HCT116 (cell line): ENCODE results near the gene MAP2K6. TPM values are rescaled to one million over a fixed set of nuclear protein-coding genes. Genes with fewer than 3 reads are reported as not detected.

ENCODE experiments used
- ATAC-seq: fragments of 200-7000 bp; cut with Tn5 transposase; 2 replicates; pipeline ENCODE4 v1.9.1; 2020; ENCODE audit warnings: mild to moderate bottlenecking, moderate library complexity
- BruUV-seq: library from RNA; stranded (reverse); fragments of 400-500 nt; replicated peaks from 2 replicates; lab custom pipeline; 2021; lab: Mats Ljungman, UMichigan
- CTCF ChIA-PET: fragments of 300-600 bp; sonication (Branson Sonifier 250); formaldehyde crosslinking; loops from one replicate; lab custom pipeline; 2021; ENCODE audit warnings: antibody characterized with exemption; lab: Charles Lee
- POLR2A ChIA-PET: fragments of 300-600, 350-600 bp; sonication (Branson Sonifier 250); formaldehyde crosslinking; loops from one replicate; lab custom pipeline; 2021; ENCODE audit warnings: antibody characterized with exemption; lab: Charles Lee
- RAD21 ChIA-PET, 2 experiments: fragments of 300-600 bp; sonication (Branson Sonifier 250); formaldehyde crosslinking; loops; one replicate each; lab custom pipeline; 2023; ENCODE audit warnings: low total read pairs in 2 of 2; ENCODE audit not compliant: uncharacterized antibody in 2 of 2, unreplicated experiment in 2 of 2, low non-redundant PET in 1 of 2; lab: Charles Lee
- DNase-seq: peaks from one replicate; pipeline ENCODE4 v3.0.0-alpha.2; 2010; ENCODE audit warnings: low read depth, low spot score
- H2AFZ ChIP-seq: fragments of 200-600 bp; shearing (Covaris generic), sonication (generic); 2 replicates; pipeline ENCODE4 v1.6.1; 2017; ENCODE audit warnings: low read depth, mixed run types, mixed read lengths, antibody characterized with exemption, low read length; ENCODE audit not compliant: poor library complexity, severe bottlenecking
- H3K27ac ChIP-seq: 2 replicates; pipeline ENCODE4 v1.5.1; 2012; ENCODE audit warnings: low read depth, low read length
- H3K27me3 ChIP-seq: fragments of 200-600 bp; sonication (generic); 2 replicates; pipeline ENCODE4 v1.6.1; 2016; ENCODE audit warnings: mixed run types, low read length, mixed read lengths; ENCODE audit not compliant: insufficient read depth
- H3K36me3 ChIP-seq, 2 experiments: fragments of 200-500 bp in 1 of 2; fragments of 200-600 bp in 1 of 2; sonication (Bioruptor generic) in 1 of 2; sonication (generic) in 1 of 2; 2 replicates each; pipeline versions ENCODE4 v1.5.1 to v1.6.1; 2014 to 2016; ENCODE audit warnings: low read length in 2 of 2, inconsistent platforms in 1 of 2, mixed read lengths in 1 of 2, mixed run types in 1 of 2; ENCODE audit not compliant: insufficient read depth in 2 of 2, control insufficient read depth in 1 of 2
- H3K4me1 ChIP-seq, 2 experiments: fragments of 200-600 bp in 1 of 2; sonication (generic) in 1 of 2; 2 replicates each; pipeline versions ENCODE4 v1.5.1 to v1.6.1; 2012 to 2017; ENCODE audit warnings: low read length in 2 of 2, inconsistent platforms in 1 of 2, mild to moderate bottlenecking in 1 of 2, mixed read lengths in 1 of 2, mixed run types in 1 of 2, moderate library complexity in 1 of 2; ENCODE audit not compliant: insufficient read depth in 2 of 2, control insufficient read depth in 1 of 2
- H3K4me2 ChIP-seq: fragments of 200-600 bp; sonication (generic); 2 replicates; pipeline ENCODE4 v1.6.1; 2017; ENCODE audit warnings: mixed run types, low read length, mixed read lengths
- H3K4me3 ChIP-seq, 2 experiments: fragments of 200-600 bp in 1 of 2; sonication (generic) in 1 of 2; replicated peaks in 1 of 2; 2 replicates each; pipeline ENCODE4 v1.5.1; 2011 to 2016; ENCODE audit warnings: low read length in 2 of 2, control low read depth in 1 of 2, low read depth in 1 of 2, mild to moderate bottlenecking in 1 of 2, mixed read lengths in 1 of 2, mixed run types in 1 of 2
- H3K79me2 ChIP-seq: fragments of 200-600 bp; sonication (generic); 2 replicates; pipeline ENCODE4 v1.6.1; 2017; ENCODE audit warnings: mild to moderate bottlenecking, mixed run types, low read length, moderate library complexity, mixed read lengths; ENCODE audit not compliant: insufficient read depth
- H3K9ac ChIP-seq: fragments of 200-600 bp; sonication (generic); 2 replicates; pipeline ENCODE4 v1.6.1; 2016; ENCODE audit warnings: low read length, mixed read lengths
- H3K9me2 ChIP-seq: fragments of 200-600 bp; sonication (generic), shearing (Covaris generic); 2 replicates; pipeline ENCODE4 v1.6.1; 2017; ENCODE audit warnings: mixed run types, mild to moderate bottlenecking, moderate library complexity; ENCODE audit not compliant: insufficient read depth
- H3K9me3 ChIP-seq, 2 experiments: fragments of 200-500 bp in 1 of 2; fragments of 200-600 bp in 1 of 2; sonication (Bioruptor generic) in 1 of 2; sonication (generic) in 1 of 2; 2 replicates each; pipeline ENCODE4 v1.6.1; 2014 to 2017; ENCODE audit warnings: low read length in 2 of 2, mixed read lengths in 2 of 2, inconsistent platforms in 1 of 2, low read depth in 1 of 2, mild to moderate bottlenecking in 1 of 2, mixed run types in 1 of 2, moderate library complexity in 1 of 2; ENCODE audit not compliant: control insufficient read depth in 1 of 2, insufficient read depth in 1 of 2
- H4K20me1 ChIP-seq: fragments of 200-600 bp; sonication (generic), shearing (Covaris generic); 2 replicates; pipeline ENCODE4 v1.6.1; 2017; ENCODE audit warnings: mixed run types, mild to moderate bottlenecking, moderate library complexity; ENCODE audit not compliant: insufficient read depth
- CBX3 ChIP-seq: IDR thresholded peaks from 2 replicates; pipeline ENCODE4 v1.6.1; 2012; ENCODE audit warnings: low read depth
- CTCF ChIP-seq, 3 experiments: fragments of 200-600 bp in 1 of 3; sonication (generic) in 1 of 3; IDR thresholded peaks in 2 of 3; conservative IDR thresholded peaks in 1 of 3; 2 replicates each; pipeline ENCODE4 v1.5.1; 2012 to 2017; ENCODE audit warnings: low read depth in 2 of 3, low read length in 2 of 3, antibody characterized with exemption in 1 of 3, borderline replicate concordance in 1 of 3, control low read depth in 1 of 3, mild to moderate bottlenecking in 1 of 3, mixed read lengths in 1 of 3, mixed run types in 1 of 3, moderate library complexity in 1 of 3; ENCODE audit not compliant: insufficient read depth in 1 of 3
- POLR2AphosphoS5 ChIP-seq: IDR thresholded peaks from 2 replicates; pipeline ENCODE4 v1.6.1; 2011; ENCODE audit warnings: mild to moderate bottlenecking, low read depth, low read length, moderate library complexity
- RAD21 ChIP-seq: IDR thresholded peaks from 2 replicates; pipeline ENCODE4 v1.6.1; 2012; ENCODE audit warnings: low read depth, mild to moderate bottlenecking
- TCF7L2 ChIP-seq: IDR thresholded peaks from 2 replicates; pipeline ENCODE4 v1.7.0; 2011; ENCODE audit warnings: borderline replicate concordance, inconsistent platforms; ENCODE audit not compliant: insufficient read depth, insufficient read length; ENCODE audit errors: extremely low read depth
- ZFX ChIP-seq: fragments of 450-650 bp; IDR thresholded peaks from 2 replicates; pipeline ENCODE4 v1.6.1; 2017
- intact Hi-C: fragments of 100-400 bp; cut with micrococcal nuclease; formaldehyde crosslinking; loops from 2 replicates; pipeline ENCODE4 v1.10.0; 2022
- total RNA-seq: library from RNA; stranded (reverse); gene quantifications from one replicate; pipeline ENCODE4 v1.2.1, GENCODE V29; 2021; ENCODE audit not compliant: unreplicated experiment
- TF ChIP-seq, protein P1 (sequence below): IDR thresholded peaks from 2 replicates; pipeline ENCODE4 v1.6.1; 2012; ENCODE audit warnings: low read depth

Gene MAP2K6
- total RNA-seq, 1 experiment from 2014 or later, result 0.22 TPM

DNA sequence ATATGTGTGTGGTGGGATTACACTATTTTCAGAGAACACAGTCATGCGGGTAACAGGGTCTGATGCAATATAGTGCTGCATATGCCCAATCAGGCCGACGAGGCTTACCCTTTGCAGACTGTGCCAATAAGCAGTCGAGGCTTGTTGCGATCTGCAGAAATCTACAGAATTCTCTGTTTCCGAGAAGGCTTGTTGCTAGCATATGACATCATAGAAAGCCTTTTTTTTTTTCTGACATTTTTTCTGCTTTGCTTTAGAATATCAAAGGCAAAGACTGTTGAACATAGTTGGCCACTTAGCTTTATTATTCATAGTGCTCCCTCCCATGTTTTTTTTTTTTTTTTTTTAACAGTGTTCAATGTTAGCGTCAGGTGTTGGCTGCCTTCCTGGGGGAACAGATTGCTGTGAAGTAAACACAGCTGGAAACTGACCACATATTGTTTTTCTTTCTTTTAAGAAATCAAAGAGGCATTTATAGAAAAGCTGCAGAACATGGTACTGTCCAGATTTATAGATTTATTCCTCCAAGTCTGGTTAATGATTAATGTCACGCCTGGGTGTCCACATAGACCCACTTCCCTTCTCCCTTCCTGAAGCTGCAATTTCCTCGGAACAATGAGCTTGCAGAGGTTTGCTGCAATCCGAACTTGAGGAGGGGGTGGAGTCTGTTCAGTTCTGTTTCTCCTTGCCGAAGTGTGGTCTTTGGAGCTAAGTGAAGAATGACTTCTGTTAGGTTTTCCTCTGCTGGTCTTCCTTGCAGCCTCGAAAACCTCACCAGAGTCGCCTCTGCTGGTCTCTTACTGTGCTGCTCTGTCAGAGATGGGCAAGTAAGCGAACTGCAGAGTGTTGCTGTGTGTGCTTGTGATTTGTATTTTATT, 87.3 kb downstream of the MAP2K6 start:
- Histone ChIP-seq H3K9ac (no peak overlapping the region), H3K4me1 (no peaks in the 10 kb centered on the region; a peak in 1 of 4 replicates), H4K20me1 (no peaks in the 10 kb centered on the region), H2AFZ (no peak overlapping the region), H3K36me3 (no peaks in the 10 kb centered on the region), H3K4me3 (no peak overlapping the region), H3K9me3 (no peaks in the 10 kb centered on the region), H3K27ac (no peak overlapping the region), H3K79me2 (no peaks in the 10 kb centered on the region), H3K4me2 (no peak overlapping the region), H3K9me2 (no peaks in the 10 kb centered on the region), H3K27me3 (no peaks in the 10 kb centered on the region)
- TF ChIP-seq, protein P1, sequence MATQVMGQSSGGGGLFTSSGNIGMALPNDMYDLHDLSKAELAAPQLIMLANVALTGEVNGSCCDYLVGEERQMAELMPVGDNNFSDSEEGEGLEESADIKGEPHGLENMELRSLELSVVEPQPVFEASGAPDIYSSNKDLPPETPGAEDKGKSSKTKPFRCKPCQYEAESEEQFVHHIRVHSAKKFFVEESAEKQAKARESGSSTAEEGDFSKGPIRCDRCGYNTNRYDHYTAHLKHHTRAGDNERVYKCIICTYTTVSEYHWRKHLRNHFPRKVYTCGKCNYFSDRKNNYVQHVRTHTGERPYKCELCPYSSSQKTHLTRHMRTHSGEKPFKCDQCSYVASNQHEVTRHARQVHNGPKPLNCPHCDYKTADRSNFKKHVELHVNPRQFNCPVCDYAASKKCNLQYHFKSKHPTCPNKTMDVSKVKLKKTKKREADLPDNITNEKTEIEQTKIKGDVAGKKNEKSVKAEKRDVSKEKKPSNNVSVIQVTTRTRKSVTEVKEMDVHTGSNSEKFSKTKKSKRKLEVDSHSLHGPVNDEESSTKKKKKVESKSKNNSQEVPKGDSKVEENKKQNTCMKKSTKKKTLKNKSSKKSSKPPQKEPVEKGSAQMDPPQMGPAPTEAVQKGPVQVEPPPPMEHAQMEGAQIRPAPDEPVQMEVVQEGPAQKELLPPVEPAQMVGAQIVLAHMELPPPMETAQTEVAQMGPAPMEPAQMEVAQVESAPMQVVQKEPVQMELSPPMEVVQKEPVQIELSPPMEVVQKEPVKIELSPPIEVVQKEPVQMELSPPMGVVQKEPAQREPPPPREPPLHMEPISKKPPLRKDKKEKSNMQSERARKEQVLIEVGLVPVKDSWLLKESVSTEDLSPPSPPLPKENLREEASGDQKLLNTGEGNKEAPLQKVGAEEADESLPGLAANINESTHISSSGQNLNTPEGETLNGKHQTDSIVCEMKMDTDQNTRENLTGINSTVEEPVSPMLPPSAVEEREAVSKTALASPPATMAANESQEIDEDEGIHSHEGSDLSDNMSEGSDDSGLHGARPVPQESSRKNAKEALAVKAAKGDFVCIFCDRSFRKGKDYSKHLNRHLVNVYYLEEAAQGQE, result no peak
- intact Hi-C loops, result no loop called here
- BruUV-seq, result no TSS peak
- ATAC-seq (no peak), DNase-seq (no peak)
- POLR2A ChIA-PET, result no interaction called here
- CTCF ChIA-PET, result interaction anchor here (0.7 kb wide), 1 partner anchor 257 kb away, joined by 3 read pairs; no protein-coding TSS in a partner anchor
- RAD21 ChIA-PET, result no interaction called here

DNA sequence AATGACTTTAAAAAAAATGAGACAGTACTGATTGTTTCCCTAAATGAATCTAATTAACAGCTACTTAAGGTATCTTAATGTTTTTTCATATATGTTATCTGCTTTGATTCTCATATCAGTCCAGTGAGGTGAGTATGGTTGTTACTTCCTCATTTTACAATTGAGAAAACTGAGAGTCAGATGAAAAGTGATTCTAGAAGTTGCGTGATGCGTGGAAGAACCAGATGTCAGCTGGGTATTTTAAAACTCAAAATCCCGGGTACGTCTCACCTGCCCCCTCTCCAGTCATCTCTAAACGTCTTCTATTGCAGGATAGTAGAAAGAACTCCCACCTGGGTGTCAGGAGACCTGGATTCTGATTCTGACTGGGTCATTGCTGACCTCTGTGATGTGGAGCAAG, 89.2 kb downstream of the MAP2K6 start:
- ChIA-PET POLR2A (no interaction called here), CTCF (no interaction called here)
- H3K9ac ChIP-seq, result no peak overlapping the region
- H3K36me3 ChIP-seq, result no peaks in the 10 kb centered on the region
- H3K27ac ChIP-seq, result no peak overlapping the region
- TF ChIP-seq, protein P1, result no peak
- no peak for TF ChIP-seq CTCF (IDR thresholded peaks at IDR 0.05 in 2 of 3, conservative IDR thresholded peaks at IDR 0.05 in 1 of 3; ENCODE audit: borderline replicate concordance in 1 of 3, insufficient read depth in 1 of 3, low read depth in 2 of 3, low read length in 2 of 3)
- TF ChIP-seq TCF7L2, result no peak
- TF ChIP-seq ZFX, result no peak
- TF ChIP-seq POLR2AphosphoS5, result no peak
- no peak for TF ChIP-seq CBX3
- no peak for TF ChIP-seq RAD21
- TF ChIP-seq, all 23 proteins: peak for 0
- Histone ChIP-seq H3K79me2 (no peaks in the 10 kb centered on the region), H4K20me1 (no peaks in the 10 kb centered on the region), H3K9me2 (no peaks in the 10 kb centered on the region), H3K4me1 (no peaks in the 10 kb centered on the region; a peak in 1 of 4 replicates), H3K27me3 (no peaks in the 10 kb centered on the region), H2AFZ (no peak overlapping the region), H3K4me3 (no peak overlapping the region), H3K9me3 (no peaks in the 10 kb centered on the region), H3K4me2 (no peak overlapping the region)
- no TSS peak for BruUV-seq
- ATAC-seq (no peak), DNase-seq (no peak)
- RAD21 ChIA-PET, result no interaction called here
- intact Hi-C loops, result no loop called here
